ENCODE data around the gene S100PBP.

DNA sequence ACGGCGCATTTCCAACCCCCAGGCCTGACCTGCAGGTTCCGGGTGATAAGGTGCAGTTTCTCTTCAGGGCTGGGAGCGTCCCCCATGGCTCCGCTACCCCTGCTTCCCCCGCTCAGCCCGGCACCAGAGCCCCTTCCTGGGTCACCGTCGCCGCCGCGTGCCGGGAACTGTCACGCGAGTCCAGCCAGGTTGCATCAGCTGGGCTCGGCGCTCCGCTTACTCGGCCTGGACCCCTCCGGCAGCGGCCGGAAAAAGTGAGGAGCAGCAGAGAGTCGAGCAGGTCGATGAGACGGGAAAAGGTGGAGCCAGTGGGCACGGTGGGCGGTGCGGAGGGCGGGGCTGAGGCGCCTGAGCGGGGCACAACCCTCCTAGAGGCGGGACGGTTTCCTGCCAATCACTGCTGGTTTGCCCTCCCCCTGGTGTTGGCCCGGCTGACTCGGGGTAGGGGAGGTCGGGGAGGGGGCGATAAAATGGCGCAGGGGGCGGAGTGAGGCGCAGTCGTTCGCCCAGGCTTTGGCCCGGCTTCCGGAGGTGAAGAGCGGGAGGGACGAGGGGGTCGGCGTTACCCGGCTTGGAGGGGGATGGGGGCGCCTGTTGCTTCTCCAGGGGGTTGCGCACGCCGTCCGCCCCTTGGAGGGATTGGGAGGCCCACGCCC is at the start of gene S100PBP, which contains the start of gene YARS1:
- TF ChIP-seq, protein P1, sequence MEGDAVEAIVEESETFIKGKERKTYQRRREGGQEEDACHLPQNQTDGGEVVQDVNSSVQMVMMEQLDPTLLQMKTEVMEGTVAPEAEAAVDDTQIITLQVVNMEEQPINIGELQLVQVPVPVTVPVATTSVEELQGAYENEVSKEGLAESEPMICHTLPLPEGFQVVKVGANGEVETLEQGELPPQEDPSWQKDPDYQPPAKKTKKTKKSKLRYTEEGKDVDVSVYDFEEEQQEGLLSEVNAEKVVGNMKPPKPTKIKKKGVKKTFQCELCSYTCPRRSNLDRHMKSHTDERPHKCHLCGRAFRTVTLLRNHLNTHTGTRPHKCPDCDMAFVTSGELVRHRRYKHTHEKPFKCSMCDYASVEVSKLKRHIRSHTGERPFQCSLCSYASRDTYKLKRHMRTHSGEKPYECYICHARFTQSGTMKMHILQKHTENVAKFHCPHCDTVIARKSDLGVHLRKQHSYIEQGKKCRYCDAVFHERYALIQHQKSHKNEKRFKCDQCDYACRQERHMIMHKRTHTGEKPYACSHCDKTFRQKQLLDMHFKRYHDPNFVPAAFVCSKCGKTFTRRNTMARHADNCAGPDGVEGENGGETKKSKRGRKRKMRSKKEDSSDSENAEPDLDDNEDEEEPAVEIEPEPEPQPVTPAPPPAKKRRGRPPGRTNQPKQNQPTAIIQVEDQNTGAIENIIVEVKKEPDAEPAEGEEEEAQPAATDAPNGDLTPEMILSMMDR (IDR thresholded peaks at IDR 0.05 in 2 of 3, conservative IDR thresholded peaks at IDR 0.05 in 1 of 3; ENCODE audit: control insufficient read depth in 2 of 3, extremely low read depth in 1 of 3, insufficient read depth in 1 of 3, low read depth in 3 of 3, low read length in 3 of 3): no peak; a peak in 1 of 6 replicates
- TF ChIP-seq NFXL1 (IDR thresholded peaks at IDR 0.05; ENCODE audit: borderline replicate concordance) (no peak), POLR2AphosphoS5 (IDR thresholded peaks at IDR 0.05; ENCODE audit: low read length) (peak; percentile 72), CREM (IDR thresholded peaks at IDR 0.05; ENCODE audit: low read depth) (peak; percentile 84), SMC3 (IDR thresholded peaks at IDR 0.05; ENCODE audit: borderline replicate concordance, low read length) (no peak), LARP7 (IDR thresholded peaks at IDR 0.05) (peak; percentile 91), POLR2A (IDR thresholded peaks at IDR 0.05; ENCODE audit: low read depth, low read length) (peak; percentile 92), IRF4 (IDR thresholded peaks at IDR 0.05; ENCODE audit: low read depth, low read length) (peak; percentile 24; the same call in 1 of the 2 replicates), SUZ12 (IDR thresholded peaks at IDR 0.05; ENCODE audit: unreplicated experiment) (no peak), EP300 (IDR thresholded peaks at IDR 0.05; ENCODE audit: borderline replicate concordance in 1 of 2, control insufficient read depth in 1 of 2, low read depth in 2 of 2, low read length in 2 of 2) (peak; percentile 37 to 65; a peak in 2 of 4 replicates), RAD21 (IDR thresholded peaks at IDR 0.05; ENCODE audit: insufficient read depth, low read depth, low read length) (no peak), ASH2L (IDR thresholded peaks at IDR 0.05; ENCODE audit: borderline replicate concordance, low read depth) (no peak; the same call in 1 of the 2 replicates), NR2F1 (conservative IDR thresholded peaks at IDR 0.05) (peak; percentile 80)
- TF ChIP-seq, protein P2, sequence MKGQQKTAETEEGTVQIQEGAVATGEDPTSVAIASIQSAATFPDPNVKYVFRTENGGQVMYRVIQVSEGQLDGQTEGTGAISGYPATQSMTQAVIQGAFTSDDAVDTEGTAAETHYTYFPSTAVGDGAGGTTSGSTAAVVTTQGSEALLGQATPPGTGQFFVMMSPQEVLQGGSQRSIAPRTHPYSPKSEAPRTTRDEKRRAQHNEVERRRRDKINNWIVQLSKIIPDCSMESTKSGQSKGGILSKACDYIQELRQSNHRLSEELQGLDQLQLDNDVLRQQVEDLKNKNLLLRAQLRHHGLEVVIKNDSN (IDR thresholded peaks at IDR 0.05; ENCODE audit: borderline replicate concordance, extremely low read length, insufficient read depth, low read depth, low read length): no peak

Measured in GM12878 (cell line).